HG03342 (cell line): ENCODE measurements around the gene ENTPD1.
"Not testable (repeated sequence)": the region's sequence is repeated elsewhere in the genome, so short reads cannot be mapped to it uniquely, and the experiment has no call there.

Experiments
- ATAC-seq: cut with Tn5 transposase; IDR thresholded peaks from one replicate; pipeline ENCODE4 v1.9.1; 2021; ENCODE audit warnings: mild to moderate bottlenecking, moderate library complexity; ENCODE audit not compliant: unreplicated experiment

The ENTPD1 gene

DNA sequence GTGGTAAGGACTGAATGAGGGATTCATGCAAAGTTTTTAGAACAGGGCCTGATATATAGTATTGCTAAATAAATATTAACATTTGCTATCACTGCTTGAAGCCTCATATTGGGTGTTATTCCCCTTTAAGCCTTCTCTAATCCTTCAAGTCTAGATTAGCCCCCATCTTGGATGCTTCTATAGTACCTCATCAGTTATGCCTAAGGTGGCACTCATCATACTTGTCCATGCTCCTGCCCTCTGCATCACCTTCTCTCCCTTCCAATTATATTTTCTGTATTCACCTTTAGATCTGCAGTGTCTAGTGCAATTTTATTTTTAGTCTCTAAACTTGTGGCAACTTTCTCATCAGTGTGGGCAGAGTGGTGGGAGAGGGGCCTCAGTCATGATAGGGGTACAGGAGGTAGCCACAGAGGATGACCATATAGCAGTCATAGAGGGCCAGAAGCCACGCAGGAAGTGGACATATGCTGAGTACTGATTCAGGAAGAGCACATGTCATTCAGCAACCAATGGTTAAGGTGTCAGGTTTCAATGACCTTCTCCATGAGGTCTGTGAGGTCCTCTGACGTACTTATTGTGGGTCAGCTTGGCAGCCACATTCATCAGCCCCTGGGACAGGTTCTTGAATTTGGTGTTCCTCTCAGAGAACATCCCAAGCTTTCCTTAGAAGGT is 2.5 kb downstream of the ENTPD1 start:
- peak; percentile 49 for ATAC-seq

DNA sequence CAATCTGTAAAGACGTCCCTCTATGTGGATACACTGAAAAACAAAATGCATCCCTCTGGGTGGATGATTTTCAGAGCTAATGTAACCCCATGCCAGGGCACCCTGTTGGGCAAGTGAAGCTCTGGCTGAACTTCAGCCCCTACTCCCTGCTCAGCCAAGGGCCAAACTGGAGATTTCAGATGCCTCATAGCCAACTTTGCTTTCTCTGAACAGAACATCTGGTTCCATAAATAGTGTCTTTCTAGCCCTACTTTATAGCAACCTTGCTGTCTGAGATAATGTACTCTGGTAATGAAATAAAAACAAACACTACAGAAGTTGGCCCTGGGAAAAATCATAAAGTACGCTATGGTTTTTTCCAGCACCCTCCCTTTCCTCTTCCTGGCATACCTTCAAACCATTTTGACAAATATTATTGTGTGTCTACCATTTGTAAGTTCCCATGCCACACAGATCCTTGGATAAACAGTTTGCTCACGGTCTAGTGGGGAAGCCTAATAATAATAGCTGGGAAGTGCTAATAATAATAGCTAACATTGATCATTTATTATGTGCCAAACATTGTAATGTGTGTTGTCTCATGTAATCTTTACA is 3.4 kb downstream of the ENTPD1 start:
- ATAC-seq, result no peak

DNA sequence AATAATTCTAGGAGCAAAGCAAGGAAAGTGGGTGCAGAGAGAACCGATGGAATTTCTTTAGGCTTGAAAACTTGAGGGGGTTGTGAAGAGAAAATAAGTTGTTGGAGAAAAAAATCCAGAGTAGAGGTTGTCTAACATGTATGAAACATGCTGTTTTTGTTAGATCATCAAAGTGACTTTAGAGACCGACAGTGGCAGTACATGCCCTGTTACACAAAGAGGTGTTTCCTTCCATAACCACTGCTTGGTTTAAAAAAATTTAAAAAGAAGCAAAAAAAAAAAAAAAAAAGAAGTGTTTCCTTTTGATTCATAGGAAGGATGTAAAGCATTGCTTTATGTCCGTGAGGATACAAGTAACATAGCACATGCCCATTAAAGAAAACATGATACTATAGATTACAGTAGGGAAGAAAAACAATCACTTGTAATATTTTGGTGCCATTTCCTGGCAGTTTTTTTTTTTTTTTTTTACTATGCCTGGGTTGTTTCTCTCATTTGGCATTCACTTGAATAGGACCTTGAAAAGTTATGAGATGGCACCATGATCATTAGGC is 6.1 kb downstream of the ENTPD1 start:
- no peak for ATAC-seq

DNA sequence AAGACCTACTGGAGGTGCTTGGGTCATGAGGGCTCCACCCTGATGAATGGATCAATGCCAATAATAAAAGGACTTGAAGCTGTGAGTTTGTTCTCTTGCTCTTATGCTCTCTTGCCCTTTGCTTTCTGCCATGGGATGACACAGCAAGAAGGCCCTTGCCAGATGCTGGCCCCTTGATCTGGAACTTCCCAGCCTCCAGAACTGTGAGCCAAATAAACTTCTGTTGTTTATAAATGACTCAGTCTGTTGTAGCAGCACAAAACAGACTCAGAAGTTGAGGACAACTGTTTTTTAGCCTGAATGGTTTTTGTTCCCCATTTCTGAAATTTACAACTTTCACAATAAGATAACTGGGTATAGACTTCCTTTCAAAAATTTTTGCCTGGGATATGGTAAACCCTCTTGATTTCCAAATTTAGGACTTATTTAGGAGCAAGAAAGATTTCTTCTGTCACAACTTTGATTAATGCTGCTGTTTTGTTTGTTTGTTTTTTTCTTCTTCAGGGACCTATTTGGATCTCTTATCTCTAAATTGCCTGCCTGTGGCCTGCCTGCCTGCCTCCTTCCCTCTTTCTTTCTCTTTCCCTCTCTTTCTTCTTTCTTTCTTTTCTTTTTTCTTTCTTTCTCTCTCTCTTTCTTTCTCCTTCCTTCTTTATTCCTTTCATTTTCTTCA is 12.1 kb downstream of the ENTPD1 start:
- peak; percentile 91 for ATAC-seq

DNA sequence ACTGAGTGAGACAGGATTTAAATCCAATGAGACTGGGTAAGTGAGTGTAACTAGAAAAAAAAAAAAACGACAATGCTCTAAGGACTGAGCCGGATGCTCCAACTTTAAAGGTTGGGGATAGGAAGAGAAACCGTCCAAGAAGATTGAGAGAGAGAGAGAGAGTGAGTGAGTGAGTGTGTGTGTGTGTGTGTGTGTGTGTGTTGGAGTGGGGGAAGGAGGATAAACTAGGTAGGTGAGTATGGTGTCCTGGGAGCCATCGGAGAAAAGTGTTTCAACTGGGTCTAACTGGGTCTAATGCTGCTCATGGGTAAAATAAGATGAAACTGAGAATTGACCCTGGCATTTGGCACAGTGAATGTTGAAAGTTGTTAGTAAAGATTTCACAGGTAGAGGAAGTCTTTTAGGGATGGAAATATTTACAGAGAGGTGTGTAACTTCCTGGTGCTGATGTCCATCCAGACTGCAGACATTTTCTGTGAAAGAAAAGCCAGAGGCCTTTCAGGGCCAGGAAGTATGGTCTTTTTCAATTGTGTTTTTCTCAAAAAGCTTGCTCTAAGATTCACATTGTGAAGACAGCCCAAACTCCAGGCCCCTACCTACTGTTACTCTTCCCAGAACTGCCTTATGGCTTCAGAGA is 14.2 kb downstream of the ENTPD1 start:
- ATAC-seq, result no peak

GRCh38 chr10:95773454-95773853 is 17.5 kb downstream of the ENTPD1 start:
- ATAC-seq, result not testable (repeated sequence)

GRCh38 chr10:95777638-95778037 is 21.7 kb downstream of the ENTPD1 start:
- not testable (repeated sequence) for ATAC-seq

GRCh38 chr10:95782318-95782717 is 26.4 kb downstream of the ENTPD1 start:
- no peak for ATAC-seq

DNA sequence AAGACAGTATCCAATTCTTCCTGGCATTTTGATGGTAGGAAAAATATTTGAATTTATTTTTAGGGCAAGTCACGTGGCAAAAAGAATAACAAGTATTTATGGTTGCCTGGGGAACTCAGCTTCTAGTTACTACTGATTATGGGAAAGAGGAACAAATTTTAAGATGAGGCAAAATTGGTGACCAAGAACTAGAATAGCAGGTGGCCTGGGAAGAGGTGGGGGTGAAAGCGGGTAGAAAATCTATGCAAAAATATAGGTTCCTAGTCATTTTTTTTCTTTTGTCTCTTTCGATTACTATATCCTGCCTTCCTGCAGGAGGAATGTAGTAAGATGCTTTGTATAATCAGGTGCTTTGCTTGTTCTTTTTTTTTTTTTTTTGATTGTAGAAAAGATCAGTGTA is 27.8 kb downstream of the ENTPD1 start:
- peak; percentile 60 for ATAC-seq

DNA sequence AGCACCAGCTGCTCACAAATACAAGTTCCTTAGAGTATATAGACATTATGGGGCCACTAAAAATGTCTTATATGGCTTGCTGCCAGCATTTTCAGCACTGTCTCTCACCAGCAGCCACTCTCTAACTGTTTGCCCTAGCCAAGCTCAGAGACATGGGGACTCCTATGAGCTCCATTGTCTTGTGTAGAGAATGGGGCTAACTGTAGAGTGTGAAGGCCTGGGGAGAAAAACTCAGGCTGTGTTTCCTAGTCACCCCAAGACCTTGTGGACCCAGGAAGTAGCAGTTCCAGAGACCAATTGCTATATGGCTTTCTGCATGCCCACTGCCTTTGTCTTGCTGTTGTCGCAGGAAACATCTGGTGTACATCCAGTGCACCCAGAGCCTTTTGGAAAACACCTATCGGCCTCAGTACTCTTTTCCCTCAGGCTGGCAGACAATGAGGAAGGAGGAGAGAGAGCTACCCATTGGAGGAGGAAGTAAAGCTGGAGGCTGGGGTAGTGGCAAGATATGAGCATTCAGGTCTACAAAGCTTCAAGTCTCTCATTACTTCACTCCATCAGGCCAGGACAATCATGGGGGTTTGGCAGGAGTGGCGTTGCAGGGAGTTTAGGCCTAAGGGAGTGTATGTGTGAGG is 28.4 kb downstream of the ENTPD1 start:
- ATAC-seq, result peak; percentile 14

DNA sequence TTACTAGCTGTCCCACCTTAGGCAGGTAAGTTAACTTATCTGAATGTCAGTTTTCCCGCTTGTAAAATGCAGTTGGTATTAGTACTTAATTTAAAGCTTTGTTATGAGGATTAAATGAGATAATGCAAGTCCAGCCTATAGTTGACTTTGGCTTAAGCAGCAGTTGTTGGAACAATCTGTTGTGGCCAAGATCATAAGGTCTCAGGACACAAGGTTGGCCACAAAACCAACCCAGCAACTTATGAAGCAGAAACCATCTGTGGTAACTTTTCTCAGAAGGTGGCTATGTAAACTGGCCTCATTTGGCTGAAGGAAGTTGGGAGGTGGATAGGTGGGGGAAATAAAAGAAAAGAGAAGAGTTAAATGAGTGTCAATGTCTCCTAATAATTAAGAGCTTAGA is 29.4 kb downstream of the ENTPD1 start:
- ATAC-seq, result peak; percentile 24

GRCh38 chr10:95785942-95786669 is 30.1 kb downstream of the ENTPD1 start:
- ATAC-seq, result no peak

- ATAC-seq, result no peak
Measured at GRCh38 chr10:95787447-95787846, 31.5 kb downstream of the ENTPD1 start.

GRCh38 chr10:95788830-95789229 is 32.9 kb downstream of the ENTPD1 start:
- ATAC-seq, result no peak

- ATAC-seq, result no peak
Measured at GRCh38 chr10:95789902-95790301, 33.9 kb downstream of the ENTPD1 start.

DNA sequence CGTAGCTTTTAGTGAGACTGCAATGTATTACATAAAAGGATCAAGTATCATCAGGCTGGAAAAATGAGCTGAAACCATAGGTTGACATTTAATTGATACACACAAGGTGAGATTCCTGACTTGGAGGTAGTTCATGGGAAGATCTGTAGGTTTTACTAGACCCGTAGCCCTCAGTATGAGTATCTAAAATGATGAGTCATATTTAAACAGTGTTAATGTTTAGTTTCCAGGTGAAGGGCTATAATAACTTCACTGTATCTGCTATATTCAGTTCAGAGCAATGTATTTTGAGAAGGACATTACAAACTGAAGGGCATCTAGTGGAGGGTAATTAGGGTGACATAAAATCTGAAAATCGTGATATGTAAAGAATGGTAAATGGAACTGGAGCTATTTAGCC is 35.0 kb downstream of the ENTPD1 start:
- peak; percentile 41 for ATAC-seq

DNA sequence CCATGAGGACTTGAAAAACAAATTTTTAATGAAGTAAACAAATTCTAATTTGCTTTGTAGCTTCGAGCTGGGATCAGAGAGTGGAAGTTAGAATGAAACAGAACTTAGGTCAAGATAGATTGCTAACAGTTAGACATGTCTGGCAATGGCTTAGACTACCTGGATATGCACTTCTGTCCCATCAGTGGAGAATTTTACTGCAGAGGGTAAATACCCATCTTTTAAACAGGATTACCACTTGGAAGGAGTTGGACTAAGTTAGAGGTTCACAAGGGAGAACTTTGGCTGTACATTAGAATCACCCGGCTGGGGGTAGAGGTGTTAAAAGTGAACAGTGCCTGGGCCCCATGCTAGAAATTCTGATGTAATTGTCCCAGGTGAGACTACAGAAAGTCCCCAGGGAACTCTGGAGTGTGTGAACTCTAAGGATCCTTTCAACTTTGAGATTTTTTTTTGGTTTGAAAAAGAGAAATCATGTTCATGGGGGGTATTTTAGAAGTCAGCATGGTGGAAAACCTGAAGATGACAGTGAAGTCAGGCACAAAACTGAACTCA is 35.5 kb downstream of the ENTPD1 start:
- no peak for ATAC-seq

DNA sequence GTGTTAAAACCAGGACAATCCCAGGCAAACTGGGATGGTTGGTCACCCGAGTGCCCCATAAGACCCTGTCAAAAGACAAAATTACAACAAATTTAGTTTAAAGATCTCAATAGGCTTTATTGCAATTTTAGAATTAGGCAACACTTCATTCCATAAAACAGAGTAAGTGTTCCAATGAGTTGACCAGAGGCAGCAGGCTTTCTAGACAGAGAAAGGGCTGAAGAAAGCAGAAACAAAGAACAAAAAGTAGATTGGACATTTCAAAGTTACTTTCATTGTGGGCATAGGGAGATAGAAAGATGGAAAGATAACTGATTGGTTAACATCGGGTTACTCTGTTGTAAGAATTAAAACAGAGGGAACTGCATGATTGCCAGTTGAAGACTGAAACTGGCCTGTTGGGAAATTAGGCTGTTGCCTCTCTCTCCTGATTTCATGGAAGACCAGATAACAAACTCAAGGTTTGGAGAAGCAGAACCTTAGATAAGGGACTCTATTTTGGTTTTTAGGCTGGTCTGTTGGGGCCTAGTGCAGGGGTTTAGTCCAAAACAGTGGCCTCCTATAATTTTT is 36.3 kb downstream of the ENTPD1 start:
- no peak for ATAC-seq

DNA sequence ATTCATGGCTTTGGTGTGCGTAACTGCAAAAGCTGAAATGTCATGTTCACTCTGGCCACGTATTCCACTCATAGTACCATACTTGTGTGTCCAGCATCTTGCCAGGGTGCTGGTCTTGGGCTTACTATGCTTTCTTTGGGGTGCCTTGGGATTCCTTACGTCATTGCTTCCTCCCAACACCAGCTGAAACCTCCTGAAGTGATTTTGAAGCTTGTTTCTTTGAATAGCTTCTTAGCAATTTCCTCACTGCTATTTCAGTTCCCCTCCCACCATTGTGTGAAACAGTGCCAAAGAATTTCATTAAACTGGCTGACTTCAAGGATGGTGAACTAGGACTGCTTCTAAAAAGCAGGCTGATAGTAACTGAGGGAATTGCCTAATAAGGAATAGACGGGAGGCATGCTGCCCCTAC is 36.9 kb downstream of the ENTPD1 start:
- ATAC-seq, result no peak
